M059J (cell line): Measurements from ENCODE around the gene CTNNA3. TPM values are rescaled to one million over a fixed set of nuclear protein-coding genes. Genes with fewer than 3 reads are reported as not detected.

ENCODE experiments used
- DNase-seq: peaks from one replicate; pipeline ENCODE4 v3.0.0-alpha.2; 2012; ENCODE audit warnings: low read depth
- total RNA-seq: library from RNA; depleted of rRNA; stranded (reverse); fragments of >200 nt; shearing (Covaris generic); gene quantifications from 2 replicates; pipeline ENCODE4 v1.2.3, GENCODE V29; 2014

CTNNA3 gene
- total RNA-seq, 1 experiment from 2014 or later = 0.02 TPM

GRCh38 chr10:66931949-66932343, 764.0 kb downstream of the CTNNA3 start:
- DNase-seq = no peak

- peak; percentile 50 for DNase-seq
Measured at GRCh38 chr10:66931340-66931948, 764.6 kb downstream of the CTNNA3 start.

GRCh38 chr10:66929375-66929774, 766.6 kb downstream of the CTNNA3 start:
- DNase-seq = no peak

GRCh38 chr10:66928776-66929175, 767.2 kb downstream of the CTNNA3 start:
- no peak for DNase-seq

- DNase-seq = peak; percentile 5
Measured at GRCh38 chr10:66927971-66928770, 767.8 kb downstream of the CTNNA3 start.

GRCh38 chr10:66927251-66927935, 768.6 kb downstream of the CTNNA3 start:
- no peak for DNase-seq

- no peak for DNase-seq
Measured at GRCh38 chr10:66926841-66927240, 769.2 kb downstream of the CTNNA3 start.

DNA sequence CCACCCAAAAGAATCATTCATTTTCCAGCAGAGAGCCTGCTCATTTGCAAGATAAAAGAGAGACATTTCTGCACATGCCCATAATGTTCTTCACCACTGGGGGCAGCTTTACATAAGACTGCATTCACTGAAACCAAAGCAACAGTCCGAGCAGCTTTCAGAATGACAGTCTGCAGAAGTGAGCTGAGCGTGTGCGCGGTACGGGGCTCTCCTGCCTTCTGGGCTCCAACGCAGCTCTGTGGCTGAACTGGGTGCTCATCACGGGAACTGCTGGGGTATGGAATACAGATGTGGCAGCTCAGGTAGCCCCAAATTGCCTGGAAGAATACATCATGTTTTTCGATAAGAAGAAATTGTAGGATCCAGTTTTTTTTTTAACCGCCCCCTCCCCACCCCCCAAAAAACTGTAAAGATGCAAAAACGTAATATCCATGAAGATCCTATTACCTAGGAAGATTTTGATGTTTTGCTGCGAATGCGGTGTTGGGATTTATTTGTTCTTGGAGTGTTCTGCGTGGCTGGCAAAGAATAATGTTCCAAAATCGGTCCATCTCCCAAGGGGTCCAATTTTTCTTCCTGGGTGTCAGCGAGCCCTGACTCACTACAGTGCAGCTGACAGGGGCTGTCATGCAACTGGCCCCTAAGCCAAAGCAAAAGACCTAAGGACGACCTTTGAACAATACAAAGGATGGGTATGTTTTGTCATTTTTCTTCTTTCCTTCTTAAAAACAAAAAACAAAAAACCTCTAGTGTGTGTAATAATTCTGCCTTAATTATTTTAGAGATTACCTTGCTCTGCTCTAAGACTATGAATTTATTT, 769.9 kb downstream of the CTNNA3 start, which contains the start of gene LRRTM3:
TSS of gene LRRTM3 (plus strand) at position 141 of the 820 bp plus-strand sequence.
- DNase-seq = peak; percentile 66

GRCh38 chr10:66925373-66925772, 770.6 kb downstream of the CTNNA3 start:
- no peak for DNase-seq

DNA sequence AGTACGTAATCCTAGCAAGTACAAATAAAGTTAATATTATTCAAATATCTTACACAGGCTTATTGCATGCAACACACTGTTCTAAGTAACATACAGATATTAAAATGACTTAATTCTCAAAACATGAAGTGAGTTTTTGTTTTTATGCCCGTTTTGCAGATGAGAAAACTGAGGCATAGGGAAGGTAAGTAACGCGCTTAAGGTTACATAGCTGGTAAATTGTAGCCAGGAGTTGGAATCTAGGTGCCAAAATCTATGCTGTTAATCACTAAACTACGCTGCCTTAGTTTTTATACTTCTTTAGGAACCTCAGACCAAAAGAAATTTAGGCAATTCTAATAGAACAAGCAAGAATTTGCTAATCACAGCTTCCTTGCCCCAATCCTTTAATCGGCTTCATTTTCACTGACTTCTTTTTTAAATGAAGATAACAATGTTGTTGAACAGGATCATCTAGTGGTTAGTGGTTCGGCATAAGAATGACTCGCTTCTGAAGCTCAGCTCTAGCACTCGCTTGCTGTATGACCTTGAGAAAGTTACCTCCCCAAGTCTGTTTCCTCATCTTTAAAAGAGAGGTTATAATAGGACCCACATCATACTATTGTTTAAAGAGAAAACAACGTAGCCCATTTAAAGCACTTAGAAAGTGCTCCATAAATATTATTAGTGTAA, 771.2 kb downstream of the CTNNA3 start:
- no peak for DNase-seq

GRCh38 chr10:66919248-66919647, 776.7 kb downstream of the CTNNA3 start:
- no peak for DNase-seq

GRCh38 chr10:66917104-66917503, 778.9 kb downstream of the CTNNA3 start:
- no peak for DNase-seq

- no peak for DNase-seq
Measured at GRCh38 chr10:66916030-66916429, 780.0 kb downstream of the CTNNA3 start.

DNA sequence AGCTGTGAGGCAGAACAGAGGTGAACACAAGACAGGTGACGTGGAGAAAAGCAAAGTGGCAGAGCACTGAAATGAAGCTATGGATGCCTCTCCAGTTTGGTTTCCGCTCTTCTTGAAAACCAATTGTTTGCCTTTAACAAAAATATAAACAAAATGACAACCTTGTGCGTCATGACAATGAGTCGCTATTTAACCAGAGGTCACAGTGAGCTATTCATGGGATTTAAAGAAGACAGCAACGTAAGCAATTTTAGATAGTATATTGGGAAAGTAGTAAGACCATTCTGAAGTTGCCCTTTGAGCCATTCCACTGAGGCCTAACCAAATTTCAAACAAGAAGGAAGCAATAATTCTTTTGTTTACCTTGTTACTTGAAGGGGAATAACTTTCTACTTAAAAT, 785.3 kb downstream of the CTNNA3 start:
- DNase-seq = peak; percentile 19

- no peak for DNase-seq
Measured at GRCh38 chr10:66892871-66893270, 803.1 kb downstream of the CTNNA3 start.

GRCh38 chr10:66888237-66888636, 807.8 kb downstream of the CTNNA3 start:
- no peak for DNase-seq

- DNase-seq = no peak
Measured at GRCh38 chr10:66886848-66887247, 809.1 kb downstream of the CTNNA3 start.

DNA sequence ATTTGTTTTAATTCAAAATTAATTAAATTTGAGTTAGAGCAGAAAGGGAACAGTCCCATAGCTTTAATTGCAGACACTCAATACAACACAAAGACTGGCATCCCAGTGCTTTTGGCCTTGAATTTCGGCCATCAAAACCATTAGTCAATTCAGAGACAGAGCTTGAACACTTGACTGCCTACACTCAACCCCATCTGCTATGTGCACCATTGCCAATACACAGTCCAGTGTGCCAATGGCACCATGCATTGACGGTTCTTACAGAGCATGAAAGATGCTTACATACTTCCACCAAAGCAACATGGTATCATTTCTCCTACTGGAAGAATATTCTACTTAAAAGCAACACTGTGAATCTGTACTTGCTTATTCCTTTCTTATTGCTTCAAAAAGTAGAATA, 813.7 kb downstream of the CTNNA3 start:
- DNase-seq = no peak

DNA sequence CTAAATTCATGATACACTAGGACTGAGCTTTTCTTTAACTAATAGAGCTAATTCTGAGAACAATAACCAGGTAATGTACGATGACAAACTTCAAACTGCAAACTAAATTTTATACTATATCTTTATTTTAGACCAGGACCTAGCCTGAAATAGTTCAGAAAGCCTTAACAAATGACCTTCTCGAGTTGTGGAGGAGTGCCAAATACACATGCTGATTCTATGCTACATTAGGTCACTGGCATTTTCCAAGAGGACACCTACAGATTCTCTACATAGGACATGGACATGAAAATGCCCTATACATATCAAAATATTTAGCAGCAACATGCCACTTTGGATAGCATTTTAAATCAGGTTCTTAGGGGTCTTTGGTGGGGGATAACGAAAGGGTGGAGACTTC, 814.2 kb downstream of the CTNNA3 start:
- DNase-seq = no peak

- DNase-seq = no peak
Measured at GRCh38 chr10:66880826-66881225, 815.2 kb downstream of the CTNNA3 start.

DNA sequence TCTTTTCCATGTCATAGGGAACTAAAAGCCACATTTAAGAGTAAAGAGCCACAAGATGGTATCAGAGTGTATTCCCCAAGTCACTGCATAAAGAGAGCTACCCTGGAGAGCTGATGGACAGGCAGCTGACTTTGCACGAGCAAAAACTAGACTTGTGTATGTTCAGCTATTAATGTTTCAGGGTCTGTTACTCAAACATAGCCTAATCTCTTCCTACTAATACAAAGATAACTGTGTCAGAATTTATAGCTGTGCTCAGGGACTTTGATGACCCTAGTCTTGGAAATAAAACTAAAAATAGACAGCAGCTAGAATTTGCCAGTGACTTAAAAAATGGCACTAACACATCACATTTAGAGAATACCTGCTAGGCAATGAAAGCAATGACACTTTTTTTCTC, 815.7 kb downstream of the CTNNA3 start:
- no peak for DNase-seq
